HEK293 (cell line): ENCODE results near the gene COL11A2.

Experiments used
- CTCF ChIA-PET: fragments of 350-600 bp; formaldehyde crosslinking; extraction: SDS; loops from one replicate; lab custom pipeline; 2021; ENCODE audit warnings: antibody characterized with exemption; lab: Yijun Ruan, JAX
- POLR2A ChIA-PET: fragments of 300-600 bp; formaldehyde crosslinking; extraction: SDS; loops from one replicate; lab custom pipeline; 2020; ENCODE audit warnings: antibody characterized with exemption, inconsistent platforms; lab: Yijun Ruan, JAX
- H3K27ac ChIP-seq: fragments of 200-500 bp; sonication (Bioruptor generic); 2 replicates; pipeline ENCODE4 v1.5.1; 2014; ENCODE audit warnings: low read depth, low read length, control low read depth, inconsistent platforms; ENCODE audit errors: extremely low read depth
- H3K36me3 ChIP-seq, 2 experiments: fragments of 200-500 bp in 1 of 2; sonication (Bioruptor generic) in 1 of 2; 1 replicate in 1 of 2; 2 replicates in 1 of 2; pipeline ENCODE4 v1.5.1; 2014 to 2017; ENCODE audit warnings: inconsistent platforms in 2 of 2, low read length in 2 of 2; ENCODE audit not compliant: control insufficient read depth in 2 of 2, insufficient read depth in 1 of 2
- H3K4me1 ChIP-seq: fragments of 200-500 bp; sonication (Bioruptor generic); 2 replicates; pipeline ENCODE4 v1.5.1; 2014; ENCODE audit warnings: mild to moderate bottlenecking, low read length, inconsistent platforms; ENCODE audit not compliant: control insufficient read depth, insufficient read depth
- H3K4me3 ChIP-seq: 2 replicates; pipeline ENCODE4 v1.5.1; 2011; ENCODE audit warnings: low read depth, mild to moderate bottlenecking, control low read depth, low read length, moderate library complexity
- H3K9me3 ChIP-seq: fragments of 200-500 bp; sonication (Bioruptor generic); 2 replicates; pipeline ENCODE4 v1.5.1; 2014; ENCODE audit warnings: low read depth, low read length, inconsistent platforms; ENCODE audit not compliant: control insufficient read depth, insufficient read depth
- GLI2 ChIP-seq: fragments of 450-650 bp; formaldehyde crosslinking; IDR thresholded peaks from 2 replicates; pipeline ENCODE4; 2017; ENCODE audit warnings: missing biosample characterization, missing genetic modification characterization, low read depth, borderline replicate concordance
- HOXC10 ChIP-seq: sonication (generic); formaldehyde crosslinking; IDR thresholded peaks from 2 replicates; pipeline ENCODE4 v1.8.1; 2023; ENCODE audit warnings: mild to moderate bottlenecking, missing genetic modification reagents
- KLF16 ChIP-seq: fragments of 450-650 bp; formaldehyde crosslinking; IDR thresholded peaks from 2 replicates; pipeline ENCODE4 v1.5.1; 2017; ENCODE audit warnings: missing biosample characterization, missing genetic modification characterization
- KLF7 ChIP-seq: fragments of 450-650 bp; formaldehyde crosslinking; IDR thresholded peaks from 2 replicates; pipeline ENCODE4 v1.5.1; 2016; ENCODE audit warnings: missing biosample characterization, missing genetic modification characterization, borderline replicate concordance
- MEIS1 ChIP-seq: sonication (generic); formaldehyde crosslinking; IDR thresholded peaks from 2 replicates; pipeline ENCODE4 v1.8.1; 2022; ENCODE audit warnings: missing genetic modification reagents, mild to moderate bottlenecking, borderline replicate concordance
- MZF1 ChIP-seq: fragments of 450-650 bp; formaldehyde crosslinking; IDR thresholded peaks from 2 replicates; pipeline ENCODE4 v1.5.1; 2017; ENCODE audit warnings: missing biosample characterization, missing genetic modification characterization, borderline replicate concordance
- PATZ1 ChIP-seq: fragments of 450-650 bp; formaldehyde crosslinking; IDR thresholded peaks from 2 replicates; pipeline ENCODE4 v1.5.1; 2016; ENCODE audit warnings: missing biosample characterization, missing genetic modification characterization
- SETDB1 ChIP-seq: IDR thresholded peaks from one replicate; pipeline ENCODE4 v1.6.1; 2017; ENCODE audit warnings: mild to moderate bottlenecking, low read length, moderate library complexity, mixed read lengths; ENCODE audit not compliant: insufficient read length
- ZBTB21 ChIP-seq: fragments of 450-650 bp; formaldehyde crosslinking; IDR thresholded peaks from 2 replicates; pipeline ENCODE4 v1.5.1; 2017; ENCODE audit warnings: missing biosample characterization, missing genetic modification characterization
- ZBTB48 ChIP-seq: fragments of 450-650 bp; formaldehyde crosslinking; IDR thresholded peaks from 2 replicates; pipeline ENCODE4 v1.5.1; 2016; ENCODE audit warnings: missing biosample characterization, missing genetic modification characterization
- ZFP3 ChIP-seq: fragments of 450-650 bp; formaldehyde crosslinking; IDR thresholded peaks from 2 replicates; pipeline ENCODE4 v1.5.1; 2016; ENCODE audit warnings: low read depth, missing biosample characterization, missing genetic modification characterization
- ZNF114 ChIP-seq: fragments of 450-650 bp; formaldehyde crosslinking; IDR thresholded peaks from 2 replicates; pipeline ENCODE4 v1.5.0; 2017; ENCODE audit warnings: missing biosample characterization, missing genetic modification characterization
- ZNF184 ChIP-seq: fragments of 450-650 bp; IDR thresholded peaks from 2 replicates; pipeline ENCODE4 v1.5.1; 2018; ENCODE audit warnings: missing biosample characterization, mild to moderate bottlenecking, missing genetic modification characterization
- ZNF223 ChIP-seq: fragments of 450-650 bp; formaldehyde crosslinking; IDR thresholded peaks from 2 replicates; pipeline ENCODE4 v1.5.1; 2016; ENCODE audit warnings: missing biosample characterization, missing genetic modification characterization
- ZNF366 ChIP-seq: fragments of 450-650 bp; formaldehyde crosslinking; conservative IDR thresholded peaks from 2 replicates; pipeline ENCODE4 v1.5.1; 2016; ENCODE audit warnings: missing biosample characterization, missing genetic modification characterization
- ZNF394 ChIP-seq: fragments of 450-650 bp; formaldehyde crosslinking; IDR thresholded peaks from 2 replicates; pipeline ENCODE4 v1.5.1; 2016; ENCODE audit warnings: missing biosample characterization, missing genetic modification characterization, mild to moderate bottlenecking, moderate library complexity, borderline replicate concordance
- ZNF404 ChIP-seq: fragments of 450-650 bp; formaldehyde crosslinking; IDR thresholded peaks from 2 replicates; pipeline ENCODE4 v1.5.1; 2017; ENCODE audit warnings: missing biosample characterization, missing genetic modification characterization
- ZNF501 ChIP-seq: fragments of 450-650 bp; formaldehyde crosslinking; IDR thresholded peaks from 2 replicates; pipeline ENCODE4 v1.5.1; 2016; ENCODE audit warnings: missing biosample characterization, missing genetic modification characterization
- ZNF529 ChIP-seq: fragments of 450-650 bp; formaldehyde crosslinking; IDR thresholded peaks from 2 replicates; pipeline ENCODE4 v1.5.1; 2017; ENCODE audit warnings: missing genetic modification characterization, missing biosample characterization; ENCODE audit not compliant: insufficient replicate concordance
- ZNF549 ChIP-seq: fragments of 450-650 bp; IDR thresholded peaks from 2 replicates; pipeline ENCODE4 v1.5.1; 2018; ENCODE audit warnings: missing biosample characterization, missing genetic modification characterization, mild to moderate bottlenecking, inconsistent platforms, moderate library complexity
- ZNF555 ChIP-seq: fragments of 450-650 bp; formaldehyde crosslinking; conservative IDR thresholded peaks from 2 replicates; pipeline ENCODE4 v1.5.1; 2017; ENCODE audit warnings: missing biosample characterization, mild to moderate bottlenecking, missing genetic modification characterization, inconsistent platforms
- ZNF660 ChIP-seq: fragments of 450-650 bp; IDR thresholded peaks from 2 replicates; pipeline ENCODE4 v1.5.1; 2018; ENCODE audit warnings: missing biosample characterization, mild to moderate bottlenecking, missing genetic modification characterization
- ZNF791 ChIP-seq: fragments of 450-650 bp; formaldehyde crosslinking; IDR thresholded peaks from 2 replicates; pipeline ENCODE4 v1.5.1; 2016; ENCODE audit warnings: missing biosample characterization, missing genetic modification characterization
- ZNF843 ChIP-seq: fragments of 450-650 bp; formaldehyde crosslinking; IDR thresholded peaks from 2 replicates; pipeline ENCODE4 v1.5.1; 2016; ENCODE audit warnings: missing biosample characterization, missing genetic modification characterization
- ZXDB ChIP-seq: fragments of 450-650 bp; formaldehyde crosslinking; IDR thresholded peaks from 2 replicates; pipeline ENCODE4 v1.5.1; 2016; ENCODE audit warnings: missing biosample characterization, missing genetic modification characterization
- TF ChIP-seq, protein P1 (sequence below): fragments of 450-650 bp; formaldehyde crosslinking; IDR thresholded peaks from 2 replicates; pipeline ENCODE4 v1.5.1; 2016; ENCODE audit warnings: missing biosample characterization, missing genetic modification characterization, low read depth
- TF ChIP-seq, protein P2 (sequence below): fragments of 450-650 bp; formaldehyde crosslinking; IDR thresholded peaks from 2 replicates; pipeline ENCODE4 v1.5.1; 2016; ENCODE audit warnings: missing biosample characterization, missing genetic modification characterization

COL11A2 gene

DNA sequence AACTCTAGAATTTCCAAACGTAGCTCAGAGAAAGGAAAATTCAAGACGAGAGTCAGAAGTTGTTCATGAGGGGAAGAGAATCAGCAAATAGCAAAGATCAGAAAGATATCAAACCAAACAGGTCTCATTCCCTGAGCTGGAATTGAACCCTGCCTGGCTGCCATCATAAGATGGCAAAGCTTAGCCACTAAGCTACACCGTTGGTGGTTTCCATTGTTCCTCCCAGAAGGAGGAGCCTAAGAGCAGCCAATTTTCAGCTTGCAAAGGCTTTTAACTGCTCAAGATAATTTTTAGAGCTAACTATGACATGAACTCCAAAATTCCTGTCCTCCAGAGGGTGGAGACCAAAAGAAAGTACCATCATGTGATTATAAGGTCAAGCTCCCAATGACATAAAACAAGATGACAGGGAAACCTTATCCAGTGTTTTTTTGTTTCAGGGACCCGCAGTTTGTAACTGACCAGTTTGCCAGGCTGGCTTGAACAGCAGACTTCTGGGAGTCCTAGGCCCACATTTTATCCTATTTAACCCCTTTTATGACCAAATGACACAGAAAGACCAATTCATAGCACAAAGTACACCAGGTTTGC is 55.9 kb downstream of the COL11A2 start (continued):
- TF ChIP-seq HOXC10 = no peak
- no peak for TF ChIP-seq ZNF394
- TF ChIP-seq ZNF404 (tag by site-specific recombination) = no peak
- TF ChIP-seq ZXDB (tag by site-specific recombination) = no peak
- TF ChIP-seq ZNF501 (tag by site-specific recombination) = no peak
- no peak for TF ChIP-seq ZNF555
- no peak for TF ChIP-seq ZNF184 (tag by site-specific recombination)
- TF ChIP-seq ZNF843 (tag by site-specific recombination) = no peak
- no peak for TF ChIP-seq ZBTB48 (tag by site-specific recombination)
- no peak for TF ChIP-seq ZBTB21 (tag by site-specific recombination)

GRCh38 chr6:33132081-33132524 is 60.2 kb downstream of the COL11A2 start:
- CTCF ChIA-PET = interaction anchor here (3.0 to 9.8 kb wide), 2 partner anchors 15 to 17 kb away, joined by 11 to 176 read pairs; no protein-coding TSS in a partner anchor

DNA sequence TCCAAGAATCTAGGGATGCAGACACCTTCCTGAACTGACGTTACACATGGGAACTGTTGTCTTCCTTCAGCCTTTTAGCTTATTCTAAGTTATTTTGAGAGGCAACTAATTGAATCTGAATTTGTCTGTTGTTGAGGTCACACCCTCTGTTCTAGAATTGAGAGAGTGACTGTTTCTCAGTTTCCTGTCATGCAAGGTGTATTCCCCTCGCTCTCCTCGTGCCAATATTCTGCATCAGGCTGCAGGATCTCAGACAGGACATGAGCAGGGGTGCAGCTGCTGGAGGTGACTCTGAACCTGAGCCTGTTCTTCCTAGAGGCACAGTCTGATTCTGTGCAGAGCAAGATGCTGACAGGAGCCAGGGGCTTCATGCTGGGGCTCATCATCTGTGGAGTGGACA is 63.9 kb downstream of the COL11A2 start:
- ChIA-PET CTCF (interaction anchor here (0.6 to 9.8 kb wide), 7 partner anchors 9 to 1063 kb away, joined by 3 to 176 read pairs (median 4); no protein-coding TSS in a partner anchor), POLR2A (no interaction called here)
- TF ChIP-seq, protein P1, sequence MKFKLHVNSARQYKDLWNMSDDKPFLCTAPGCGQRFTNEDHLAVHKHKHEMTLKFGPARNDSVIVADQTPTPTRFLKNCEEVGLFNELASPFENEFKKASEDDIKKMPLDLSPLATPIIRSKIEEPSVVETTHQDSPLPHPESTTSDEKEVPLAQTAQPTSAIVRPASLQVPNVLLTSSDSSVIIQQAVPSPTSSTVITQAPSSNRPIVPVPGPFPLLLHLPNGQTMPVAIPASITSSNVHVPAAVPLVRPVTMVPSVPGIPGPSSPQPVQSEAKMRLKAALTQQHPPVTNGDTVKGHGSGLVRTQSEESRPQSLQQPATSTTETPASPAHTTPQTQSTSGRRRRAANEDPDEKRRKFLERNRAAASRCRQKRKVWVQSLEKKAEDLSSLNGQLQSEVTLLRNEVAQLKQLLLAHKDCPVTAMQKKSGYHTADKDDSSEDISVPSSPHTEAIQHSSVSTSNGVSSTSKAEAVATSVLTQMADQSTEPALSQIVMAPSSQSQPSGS (tag by site-specific recombination) = no peak
- TF ChIP-seq MZF1 (tag by site-specific recombination) (no peak), ZXDB (tag by site-specific recombination) (no peak), ZFP3 (tag by site-specific recombination) (no peak), ZNF529 (no peak), ZBTB21 (tag by site-specific recombination) (no peak), ZNF660 (tag by site-specific recombination) (no peak)
- TF ChIP-seq, protein P2, sequence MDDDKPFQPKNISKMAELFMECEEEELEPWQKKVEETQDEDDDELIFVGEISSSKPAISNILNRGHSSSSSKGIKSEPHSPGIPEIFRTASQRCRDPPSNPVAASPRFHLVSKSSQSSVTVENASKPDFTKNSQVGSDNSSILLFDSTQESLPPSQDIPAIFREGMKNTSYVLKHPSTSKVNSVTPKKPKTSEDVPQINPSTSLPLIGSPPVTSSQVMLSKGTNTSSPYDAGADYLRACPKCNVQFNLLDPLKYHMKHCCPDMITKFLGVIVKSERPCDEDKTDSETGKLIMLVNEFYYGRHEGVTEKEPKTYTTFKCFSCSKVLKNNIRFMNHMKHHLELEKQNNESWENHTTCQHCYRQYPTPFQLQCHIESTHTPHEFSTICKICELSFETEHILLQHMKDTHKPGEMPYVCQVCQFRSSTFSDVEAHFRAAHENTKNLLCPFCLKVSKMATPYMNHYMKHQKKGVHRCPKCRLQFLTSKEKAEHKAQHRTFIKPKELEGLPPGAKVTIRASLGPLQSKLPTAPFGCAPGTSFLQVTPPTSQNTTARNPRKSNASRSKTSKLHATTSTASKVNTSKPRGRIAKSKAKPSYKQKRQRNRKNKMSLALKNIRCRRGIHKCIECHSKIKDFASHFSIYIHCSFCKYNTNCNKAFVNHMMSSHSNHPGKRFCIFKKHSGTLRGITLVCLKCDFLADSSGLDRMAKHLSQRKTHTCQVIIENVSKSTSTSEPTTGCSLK (tag by site-specific recombination) = no peak

More at GRCh38 chr6:33132081-33132524, 60.2 kb downstream of the COL11A2 start:
- H3K9me3 ChIP-seq = no peaks in the 10 kb centered on the region
- no peaks in the 10 kb centered on the region for H3K36me3 ChIP-seq
- TF ChIP-seq GLI2 (tag by site-specific recombination) = no peak
- no peak for TF ChIP-seq ZXDB (tag by site-specific recombination)
- no peak for TF ChIP-seq SETDB1
- TF ChIP-seq HOXC10 = no peak
- TF ChIP-seq ZNF791 (tag by site-specific recombination) = no peak
- no peak for TF ChIP-seq ZNF549 (tag by site-specific recombination)
- no peak for TF ChIP-seq KLF7 (tag by site-specific recombination)
- no peak for TF ChIP-seq ZNF114 (tag by site-specific recombination)
- TF ChIP-seq, protein P2 (tag by site-specific recombination) = no peak
- TF ChIP-seq KLF16 (tag by site-specific recombination) = no peak
- TF ChIP-seq PATZ1 (tag by site-specific recombination) = no peak
- no peak for TF ChIP-seq ZNF223 (tag by site-specific recombination)
- TF ChIP-seq MEIS1 (CRISPR knock-in tag) = no peak
- no peak for TF ChIP-seq ZNF366 (tag by site-specific recombination)
- TF ChIP-seq ZBTB21 (tag by site-specific recombination) = no peak
- TF ChIP-seq, all 188 proteins: peak for 0
- no peak overlapping the region for H3K4me3 ChIP-seq
- no peaks in the 10 kb centered on the region for H3K4me1 ChIP-seq
- H3K27ac ChIP-seq = no peak overlapping the region
- POLR2A ChIA-PET = interaction anchor here (0.6 kb wide), 1 partner anchor 115 kb away, joined by 5 read pairs; no protein-coding TSS in a partner anchor

More for the DNA sequence above, 63.9 kb downstream of the COL11A2 start:
- no peak overlapping the region for H3K27ac ChIP-seq
- H3K4me1 ChIP-seq = no peaks in the 10 kb centered on the region
- H3K4me3 ChIP-seq = no peak overlapping the region
- no peaks in the 10 kb centered on the region for H3K36me3 ChIP-seq
- no peaks in the 10 kb centered on the region for H3K9me3 ChIP-seq
